GM18526 (cell line): ENCODE data around the gene ROBO1.

Experiments used
- POLR2A ChIP-seq: IDR thresholded peaks from 3 replicates; pipeline ENCODE4 v1.6.1; 2011; ENCODE audit not compliant: insufficient read length; ENCODE audit errors: extremely low read depth

The ROBO1 gene

GRCh38 chr3:79531566-79532295, 236.1 kb downstream of the ROBO1 start:
- no peak for TF ChIP-seq POLR2A

- no peak for TF ChIP-seq POLR2A
These were observed 246.5 kb downstream of the ROBO1 start for GRCh38 chr3:79521221-79521848.

GRCh38 chr3:79517766-79518413, 249.9 kb downstream of the ROBO1 start:
- no peak for TF ChIP-seq POLR2A

- TF ChIP-seq POLR2A, result no peak
These were observed 251.0 kb downstream of the ROBO1 start for GRCh38 chr3:79516795-79517194.

GRCh38 chr3:79515072-79515471, 252.7 kb downstream of the ROBO1 start:
- no peak for TF ChIP-seq POLR2A

GRCh38 chr3:79514069-79514468, 253.7 kb downstream of the ROBO1 start:
- TF ChIP-seq POLR2A, result no peak

- no peak for TF ChIP-seq POLR2A
These were observed 261.0 kb downstream of the ROBO1 start for GRCh38 chr3:79506751-79507150.

GRCh38 chr3:79497447-79498111, 270.2 kb downstream of the ROBO1 start:
- no peak for TF ChIP-seq POLR2A

GRCh38 chr3:79491029-79491641, 276.7 kb downstream of the ROBO1 start:
- no peak for TF ChIP-seq POLR2A

GRCh38 chr3:79490165-79491028, 277.4 kb downstream of the ROBO1 start:
- no peak for TF ChIP-seq POLR2A

- no peak for TF ChIP-seq POLR2A
These were observed 279.4 kb downstream of the ROBO1 start for GRCh38 chr3:79488407-79488806.

- no peak for TF ChIP-seq POLR2A
These were observed 287.1 kb downstream of the ROBO1 start for GRCh38 chr3:79480746-79481145.

- TF ChIP-seq POLR2A, result no peak
These were observed 289.2 kb downstream of the ROBO1 start for GRCh38 chr3:79478620-79479019.

- TF ChIP-seq POLR2A, result no peak
These were observed 290.6 kb downstream of the ROBO1 start for GRCh38 chr3:79477242-79477641.
